HG03159 (cell line): Measurements from ENCODE around the gene PCSK2.

Source experiments
- ATAC-seq: cut with Tn5 transposase; IDR thresholded peaks from one replicate; pipeline ENCODE4 v1.9.1; 2021; ENCODE audit warnings: mild to moderate bottlenecking, moderate library complexity; ENCODE audit not compliant: unreplicated experiment

Gene PCSK2

GRCh38 chr20:17391127-17391771 lies 164.4 kb downstream of the PCSK2 start:
- ATAC-seq, result no peak

GRCh38 chr20:17394411-17394810 lies 167.6 kb downstream of the PCSK2 start:
- ATAC-seq, result no peak

GRCh38 chr20:17395729-17396128 lies 168.9 kb downstream of the PCSK2 start:
- ATAC-seq, result no peak

- no peak for ATAC-seq
Measured at GRCh38 chr20:17399303-17399985, 172.6 kb downstream of the PCSK2 start.

- no peak for ATAC-seq
Measured at GRCh38 chr20:17403461-17403860, 176.6 kb downstream of the PCSK2 start.

GRCh38 chr20:17406051-17406590 lies 179.3 kb downstream of the PCSK2 start:
- no peak for ATAC-seq

GRCh38 chr20:17407550-17407949 lies 180.7 kb downstream of the PCSK2 start:
- ATAC-seq, result no peak

- ATAC-seq, result no peak
Measured at GRCh38 chr20:17417225-17417624, 190.4 kb downstream of the PCSK2 start.

GRCh38 chr20:17418737-17419136 lies 191.9 kb downstream of the PCSK2 start:
- no peak for ATAC-seq

- no peak for ATAC-seq
Measured at GRCh38 chr20:17419479-17420041, 192.7 kb downstream of the PCSK2 start.

GRCh38 chr20:17421493-17421892 lies 194.7 kb downstream of the PCSK2 start:
- no peak for ATAC-seq

GRCh38 chr20:17423782-17424181 lies 196.9 kb downstream of the PCSK2 start:
- ATAC-seq, result no peak

GRCh38 chr20:17427638-17428037 lies 200.8 kb downstream of the PCSK2 start:
- no peak for ATAC-seq

GRCh38 chr20:17430125-17430950 lies 203.5 kb downstream of the PCSK2 start:
- no peak for ATAC-seq

- ATAC-seq, result no peak
Measured at GRCh38 chr20:17431621-17432364, 205.0 kb downstream of the PCSK2 start.

GRCh38 chr20:17436664-17437063 lies 209.8 kb downstream of the PCSK2 start:
- no peak for ATAC-seq

GRCh38 chr20:17437251-17437650 lies 210.4 kb downstream of the PCSK2 start:
- ATAC-seq, result no peak

GRCh38 chr20:17438436-17439039 lies 211.7 kb downstream of the PCSK2 start:
- ATAC-seq, result no peak

- no peak for ATAC-seq
Measured at GRCh38 chr20:17439616-17440296, 212.9 kb downstream of the PCSK2 start.

- no peak for ATAC-seq
Measured at GRCh38 chr20:17441745-17442144, 214.9 kb downstream of the PCSK2 start.
